NCI-H82 (cell line): ENCODE results near the gene SLC25A28.

ENCODE experiments used
- DNase-seq: peaks from one replicate; lab custom pipeline; 2025; lab: John Stamatoyannopoulos, UW

SLC25A28 gene, protein sequence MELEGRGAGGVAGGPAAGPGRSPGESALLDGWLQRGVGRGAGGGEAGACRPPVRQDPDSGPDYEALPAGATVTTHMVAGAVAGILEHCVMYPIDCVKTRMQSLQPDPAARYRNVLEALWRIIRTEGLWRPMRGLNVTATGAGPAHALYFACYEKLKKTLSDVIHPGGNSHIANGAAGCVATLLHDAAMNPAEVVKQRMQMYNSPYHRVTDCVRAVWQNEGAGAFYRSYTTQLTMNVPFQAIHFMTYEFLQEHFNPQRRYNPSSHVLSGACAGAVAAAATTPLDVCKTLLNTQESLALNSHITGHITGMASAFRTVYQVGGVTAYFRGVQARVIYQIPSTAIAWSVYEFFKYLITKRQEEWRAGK

DNA sequence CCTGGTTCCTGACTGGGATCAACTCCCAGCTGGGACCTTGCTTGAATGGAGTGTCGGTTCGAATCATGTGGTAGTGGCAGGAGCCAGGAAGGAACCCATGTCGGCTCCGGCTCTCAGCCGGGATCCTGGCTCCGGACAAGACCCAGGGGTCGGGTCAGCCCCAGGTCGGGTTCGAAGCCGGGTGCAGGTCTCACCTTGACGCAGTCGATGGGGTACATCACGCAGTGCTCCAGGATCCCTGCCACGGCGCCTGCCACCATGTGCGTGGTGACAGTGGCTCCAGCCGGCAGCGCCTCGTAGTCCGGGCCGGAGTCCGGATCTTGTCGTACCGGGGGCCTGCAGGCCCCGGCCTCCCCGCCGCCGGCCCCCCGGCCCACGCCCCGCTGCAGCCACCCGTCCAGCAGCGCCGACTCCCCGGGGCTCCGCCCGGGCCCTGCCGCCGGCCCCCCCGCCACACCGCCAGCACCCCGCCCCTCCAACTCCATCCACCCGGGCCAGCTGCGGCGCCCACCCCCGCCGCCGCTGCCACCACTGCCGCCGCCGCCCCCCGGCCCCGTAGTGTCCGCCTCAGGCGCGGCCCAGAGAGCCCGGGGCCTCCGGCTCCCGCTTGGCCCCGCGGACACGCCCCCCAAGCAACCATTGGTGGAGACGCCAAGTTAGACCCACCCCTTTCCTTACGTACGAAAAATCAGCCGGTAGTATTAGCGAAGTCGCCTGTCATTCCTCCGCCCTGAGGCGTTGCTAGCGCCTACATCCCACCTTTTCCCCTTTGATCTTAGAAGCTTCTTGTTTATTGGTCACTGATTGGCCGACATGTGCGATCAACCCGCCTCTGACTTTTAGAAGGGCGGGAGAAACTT lies at the start of gene SLC25A28:
Gene SLC25A28, minus strand, starts transcription at position 589 of the 860 bp plus-strand sequence. Its CDS starts 104 bp downstream, at position 485.
- DNase-seq, result peak; percentile 99

DNA sequence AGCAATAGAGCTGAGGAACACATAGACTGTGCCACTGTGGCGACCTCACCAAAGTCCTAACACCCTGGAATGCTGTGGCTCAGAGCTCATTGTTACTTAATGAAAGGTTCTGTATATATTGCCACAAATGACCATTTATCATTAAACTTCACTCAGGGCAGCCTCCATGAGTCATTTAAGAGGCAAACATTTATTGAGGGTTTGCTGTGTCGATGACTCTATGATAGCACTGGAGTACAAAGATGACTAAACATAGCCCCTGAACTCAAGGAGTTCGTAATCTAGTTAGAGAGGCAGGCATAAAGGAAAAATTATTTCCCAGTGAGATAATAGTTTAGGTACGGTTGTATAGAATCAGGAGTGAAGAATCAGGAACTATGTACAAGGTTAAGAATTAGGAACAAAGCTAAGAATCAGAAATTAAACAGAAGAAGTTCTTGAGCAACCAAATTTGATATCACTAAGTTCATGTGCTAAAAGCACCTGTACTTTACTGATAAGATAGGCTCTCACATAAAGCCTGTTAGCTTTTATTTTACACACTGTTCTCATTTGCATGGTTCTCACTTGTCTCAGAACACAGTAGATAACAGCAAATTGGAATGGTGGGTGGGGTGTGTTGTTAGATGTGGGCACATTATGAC lies 47.0 kb upstream of the SLC25A28 start:
- no peak for DNase-seq

DNA sequence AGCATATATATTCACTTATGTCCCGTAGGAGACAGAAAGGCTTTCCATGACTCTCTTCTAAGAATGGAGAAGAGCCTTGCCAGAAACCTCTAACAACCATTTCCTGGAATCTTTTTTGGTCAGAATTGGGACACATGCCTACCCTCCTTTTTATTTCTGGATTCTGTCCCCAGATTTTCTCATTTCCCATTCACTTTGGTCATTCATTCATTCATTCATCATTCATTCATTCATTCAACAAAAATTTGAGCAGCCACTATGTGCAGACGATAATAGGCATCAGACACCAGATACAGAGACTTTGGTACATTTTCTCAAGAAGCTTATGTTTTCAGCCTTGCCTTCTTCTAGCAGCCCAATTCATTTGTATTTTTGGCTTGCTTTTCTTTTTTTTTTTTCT lies 45.1 kb upstream of the SLC25A28 start:
- DNase-seq, result no peak

DNA sequence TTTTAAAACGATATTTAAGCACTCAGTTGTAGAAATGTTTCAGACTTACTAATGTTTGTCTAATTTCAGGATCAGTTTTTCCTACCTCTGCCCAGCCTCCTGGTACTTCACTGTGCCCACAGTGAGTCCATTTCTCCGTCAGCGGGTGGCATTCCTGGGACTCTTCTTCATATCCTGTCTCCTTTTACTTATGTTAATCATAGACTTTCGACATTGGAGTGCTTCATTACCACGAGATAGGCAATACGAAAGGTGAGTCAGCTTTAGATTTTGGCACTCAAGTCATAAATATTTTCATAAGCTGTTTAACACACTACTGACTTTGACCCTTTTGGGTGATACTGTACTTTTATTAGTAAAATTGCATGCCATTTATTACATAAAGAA lies 41.1 kb upstream of the SLC25A28 start:
- DNase-seq, result no peak

DNA sequence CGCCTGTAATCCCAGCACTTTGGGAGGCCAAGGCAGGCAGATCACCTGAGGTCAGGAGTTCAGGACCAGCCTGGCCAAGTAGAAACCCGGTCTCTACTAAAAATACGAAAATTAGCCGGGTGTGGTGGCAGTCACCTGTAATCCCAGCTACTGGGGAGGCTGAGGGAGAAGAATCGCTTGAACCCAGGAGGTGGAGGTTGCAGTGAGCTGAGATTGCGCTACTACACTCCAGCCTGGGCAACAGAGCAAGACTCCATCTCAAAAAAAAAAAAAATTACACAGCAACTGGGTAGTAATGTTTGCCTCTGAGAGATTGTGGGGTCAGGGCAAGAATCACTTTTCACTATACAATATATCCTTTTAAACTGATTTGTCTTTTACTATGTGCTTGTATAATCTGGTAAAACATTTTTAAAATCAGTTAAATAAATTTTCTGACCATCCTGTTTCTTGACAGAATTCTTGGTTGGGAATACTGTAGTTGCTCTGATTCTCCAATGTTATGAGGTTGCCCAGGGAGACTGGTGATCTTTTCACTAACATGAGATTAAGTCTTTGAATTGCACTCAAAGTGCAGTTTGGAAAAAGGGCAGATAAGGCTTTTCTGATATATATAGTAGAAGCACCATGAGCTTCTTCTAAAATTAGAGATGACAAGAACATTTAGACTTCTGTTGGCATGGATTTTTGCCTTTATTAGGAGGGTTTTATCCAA lies 40.6 kb upstream of the SLC25A28 start:
- DNase-seq, result no peak

DNA sequence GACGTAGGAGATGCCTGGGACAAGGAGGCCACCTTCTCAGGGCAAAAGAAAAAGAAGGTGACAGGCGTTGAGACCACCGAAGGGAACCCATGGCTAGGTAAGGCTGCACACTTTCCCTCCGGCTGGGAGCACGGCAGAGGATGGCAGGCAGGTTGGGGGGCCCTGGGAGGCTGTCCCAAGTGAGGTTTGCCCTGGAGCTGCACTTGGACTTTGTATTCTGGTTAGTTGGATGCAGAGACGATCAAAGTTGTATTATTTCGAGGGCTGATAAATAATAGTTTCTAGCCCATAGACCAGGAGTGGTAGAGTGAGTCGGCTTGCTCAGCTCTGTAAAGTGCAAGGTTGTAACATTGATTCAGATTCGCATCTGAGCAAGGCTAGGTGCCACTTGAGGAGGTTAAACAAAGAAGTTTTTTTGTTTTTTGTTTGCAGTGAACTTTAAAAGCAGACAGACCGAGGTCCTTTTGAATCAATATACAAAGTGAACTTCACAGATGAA lies 39.7 kb upstream of the SLC25A28 start:
- no peak for DNase-seq

DNA sequence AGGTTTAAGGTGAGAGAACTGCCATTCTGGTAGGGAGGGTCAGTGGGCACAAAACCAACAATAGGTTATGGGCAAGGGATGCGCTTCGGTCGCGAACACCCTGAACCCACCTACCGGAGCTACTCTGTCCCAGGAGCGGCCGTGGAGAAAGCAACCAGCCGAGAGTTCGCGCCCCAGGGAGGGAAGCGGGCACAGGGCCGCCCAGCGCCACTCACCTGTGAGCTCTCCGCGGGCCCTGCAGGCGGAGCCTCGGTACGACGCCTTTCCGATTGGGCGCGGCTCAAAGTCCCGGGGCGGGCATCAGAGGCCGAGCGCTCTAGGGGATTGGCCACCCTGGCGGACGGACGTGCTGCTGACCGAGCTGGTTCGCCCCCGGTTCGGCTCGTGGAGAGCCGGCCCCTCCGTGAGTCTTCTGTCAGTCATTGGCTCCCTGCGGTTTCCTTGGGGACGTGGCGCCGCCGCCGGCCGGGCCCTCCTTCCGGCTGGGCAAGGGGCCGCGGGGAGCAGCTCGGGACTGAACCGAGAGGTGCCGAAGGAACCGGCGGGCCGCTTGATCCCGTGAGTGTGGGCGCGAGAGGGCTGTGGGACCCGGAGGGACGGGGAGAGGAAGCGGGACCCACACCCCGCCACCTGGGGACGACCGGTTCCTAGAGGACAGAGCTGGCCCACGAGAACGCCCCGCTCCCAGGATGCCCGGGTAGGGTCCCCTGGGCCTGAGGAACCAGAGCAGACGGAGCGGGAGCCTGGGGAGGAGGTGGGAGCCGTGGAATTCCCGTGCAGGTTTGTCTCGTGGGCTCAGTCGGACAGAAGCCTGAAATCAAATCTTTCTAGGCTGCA lies 39.0 kb upstream of the SLC25A28 start, which contains the start of gene ENTPD7:
Gene ENTPD7, plus strand, starts transcription at position 479 of the 837 bp plus-strand sequence. CDS start 448 bp downstream, outside the sequence.
- peak; percentile 96 for DNase-seq

DNA sequence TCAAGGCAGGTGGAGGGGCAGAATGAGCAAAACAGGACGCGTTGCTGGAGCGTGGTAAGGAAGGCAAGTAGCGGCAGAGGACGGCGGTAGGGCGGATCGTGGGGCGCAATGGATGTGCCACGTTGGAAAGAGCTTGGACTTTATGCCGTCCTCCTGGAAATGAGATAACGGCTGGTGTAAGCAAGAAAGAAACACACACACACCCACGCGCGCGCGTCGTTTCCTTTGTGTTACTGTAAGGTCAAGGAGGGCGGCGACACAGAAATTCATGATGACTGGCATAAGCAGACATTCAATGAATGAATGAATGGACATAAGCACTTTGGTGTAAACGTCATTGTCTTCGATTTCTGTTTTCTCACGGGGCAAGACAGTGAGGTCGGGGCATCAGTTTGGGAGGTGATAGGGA lies 38.4 kb upstream of the SLC25A28 start:
- peak; percentile 40 for DNase-seq

DNA sequence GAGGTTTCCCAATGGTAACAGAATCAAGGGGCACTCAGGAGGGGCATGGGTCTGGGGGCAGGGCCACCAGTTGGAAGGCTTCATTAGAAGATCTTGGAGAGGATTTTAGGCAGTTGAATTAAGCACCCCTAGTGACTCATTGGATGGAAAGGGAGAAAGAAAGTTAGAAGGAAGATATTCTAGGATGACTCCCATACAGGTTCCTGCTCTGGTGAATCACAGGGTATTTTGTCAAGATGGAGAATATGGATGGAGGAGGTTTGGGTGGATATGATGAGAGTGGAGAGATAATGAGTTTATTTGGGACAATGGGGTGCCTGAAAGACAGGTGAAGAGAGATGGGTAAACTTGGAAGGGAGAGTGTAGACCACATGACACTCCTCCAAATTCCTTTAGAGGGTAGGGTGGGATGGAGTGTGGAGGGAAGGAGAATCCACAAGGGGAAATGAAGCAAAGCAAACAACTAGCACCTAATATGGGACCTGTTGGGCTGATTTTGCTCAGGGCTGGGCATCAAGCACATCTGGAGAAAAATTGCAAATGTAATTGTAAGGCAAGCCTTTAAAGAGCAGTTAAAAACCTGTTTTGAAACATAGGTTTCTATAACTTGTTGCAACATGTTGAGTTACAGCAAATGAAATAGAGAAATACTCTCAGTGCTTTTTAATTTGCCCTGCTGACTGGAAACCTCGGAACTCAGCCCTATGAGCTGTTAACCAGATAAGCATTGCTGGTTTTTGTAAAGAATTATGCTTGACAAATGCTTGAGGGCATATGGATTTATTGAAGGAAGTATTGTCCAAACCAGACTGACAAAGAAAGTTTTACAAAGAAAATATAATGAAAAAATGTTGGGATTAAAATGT lies 36.2 kb upstream of the SLC25A28 start:
- DNase-seq, result no peak

DNA sequence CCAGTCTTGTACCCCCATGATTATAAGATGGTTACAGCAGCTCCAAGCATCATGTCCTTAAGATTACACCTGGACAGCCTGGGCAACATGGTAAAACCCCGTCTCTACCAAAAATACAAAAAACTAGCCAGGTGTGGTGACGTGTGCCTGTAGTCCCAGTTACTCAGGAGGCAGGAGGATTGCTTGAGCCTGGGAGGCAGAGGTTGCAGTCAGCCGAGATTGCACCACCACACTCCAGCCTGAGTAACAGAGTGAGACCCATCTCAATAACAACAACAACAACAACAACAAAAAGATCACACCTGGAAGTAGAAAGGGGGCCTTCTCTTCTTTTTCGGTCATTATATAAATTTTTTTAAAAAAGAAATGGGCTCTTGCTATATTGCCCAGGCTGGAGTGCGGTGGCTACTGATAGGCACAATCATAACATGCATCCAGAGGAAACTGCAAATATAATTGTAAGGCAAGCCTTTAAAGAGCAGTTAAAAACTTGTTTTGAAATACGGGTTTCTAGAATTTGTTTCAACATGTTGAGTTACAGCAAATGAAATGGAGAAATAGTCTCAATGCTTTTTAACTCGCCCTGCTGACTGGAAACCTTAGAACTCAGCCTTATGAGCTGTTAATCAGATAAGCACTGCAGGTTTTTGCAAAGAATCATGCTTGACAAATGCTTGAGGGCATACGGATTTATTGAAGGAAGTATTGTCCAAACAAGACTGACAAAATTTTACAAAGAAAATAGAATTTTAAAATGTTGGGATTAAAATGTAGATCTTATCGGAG lies 34.3 kb upstream of the SLC25A28 start:
- no peak for DNase-seq

DNA sequence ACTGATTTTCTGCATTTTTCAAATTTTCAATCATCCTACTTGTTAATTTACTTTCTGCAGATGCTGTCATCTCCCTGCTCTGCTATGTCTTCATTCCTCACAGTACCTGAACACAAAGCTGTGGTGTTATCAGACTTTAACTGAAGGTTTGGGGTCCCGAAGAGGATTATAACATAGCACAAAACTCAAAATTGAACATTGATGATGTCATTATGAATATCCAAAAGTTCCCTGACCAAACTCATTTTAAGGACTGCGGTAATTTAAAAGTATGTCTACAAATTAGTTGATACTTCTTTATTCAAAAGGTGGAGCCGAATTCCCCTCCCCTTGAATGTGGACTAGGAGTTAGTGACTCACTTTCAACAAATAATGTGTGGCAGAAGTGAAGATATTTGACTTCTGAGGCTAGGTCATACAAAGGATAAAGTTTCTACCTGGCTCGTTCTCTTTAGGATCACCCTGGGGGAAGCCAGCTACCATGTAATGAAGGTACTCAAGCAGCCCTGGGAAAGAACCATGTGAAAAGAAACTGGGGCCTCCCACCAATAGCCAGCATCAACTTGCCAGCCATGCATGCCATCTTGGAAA lies 32.7 kb upstream of the SLC25A28 start:
- DNase-seq, result no peak

DNA sequence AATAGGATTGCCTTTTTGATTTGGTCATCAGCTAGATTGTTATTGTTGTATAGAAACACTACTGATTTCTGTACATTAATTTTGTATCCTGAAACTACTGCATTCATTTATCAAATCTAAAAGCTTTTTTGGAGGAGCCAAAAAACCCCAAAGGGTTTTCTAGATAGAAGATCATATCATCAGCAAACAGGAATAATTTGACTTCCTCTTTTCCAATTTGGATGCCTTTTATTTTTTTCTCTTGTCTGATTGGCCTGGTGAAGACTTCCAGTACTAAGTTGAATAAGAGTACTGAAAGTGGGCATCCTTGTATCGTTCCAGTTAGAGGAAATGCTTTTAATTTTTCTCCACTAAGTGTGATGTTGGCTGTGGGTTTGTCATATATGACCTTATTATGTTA lies 28.5 kb upstream of the SLC25A28 start:
- DNase-seq, result no peak

DNA sequence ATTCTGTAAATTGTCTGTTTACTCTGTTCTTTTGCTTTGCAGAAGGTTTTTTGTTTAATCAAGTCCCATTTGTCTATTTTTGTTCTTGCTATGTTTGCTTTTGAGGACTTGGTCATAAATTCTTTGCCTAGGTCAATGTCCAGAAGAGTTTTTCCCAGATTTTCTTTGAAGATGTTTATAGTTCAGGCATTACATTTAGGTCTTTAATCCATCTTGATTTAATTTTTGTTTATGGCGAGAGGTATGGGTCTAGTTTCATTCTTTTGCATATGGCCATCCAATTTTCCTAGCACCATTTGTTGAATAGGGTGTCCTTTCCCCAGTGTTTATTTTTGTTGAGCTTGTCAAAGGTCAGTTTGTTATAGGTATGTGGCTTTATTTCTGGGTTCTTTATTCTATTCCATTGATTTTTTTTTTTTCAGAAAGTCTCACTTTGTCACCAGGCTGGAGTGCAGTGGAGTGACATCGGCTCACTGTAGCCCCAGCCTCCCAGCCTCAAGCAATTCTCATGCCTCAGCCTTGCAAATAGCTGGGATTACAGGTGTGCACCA lies 27.4 kb upstream of the SLC25A28 start:
- no peak for DNase-seq

DNA sequence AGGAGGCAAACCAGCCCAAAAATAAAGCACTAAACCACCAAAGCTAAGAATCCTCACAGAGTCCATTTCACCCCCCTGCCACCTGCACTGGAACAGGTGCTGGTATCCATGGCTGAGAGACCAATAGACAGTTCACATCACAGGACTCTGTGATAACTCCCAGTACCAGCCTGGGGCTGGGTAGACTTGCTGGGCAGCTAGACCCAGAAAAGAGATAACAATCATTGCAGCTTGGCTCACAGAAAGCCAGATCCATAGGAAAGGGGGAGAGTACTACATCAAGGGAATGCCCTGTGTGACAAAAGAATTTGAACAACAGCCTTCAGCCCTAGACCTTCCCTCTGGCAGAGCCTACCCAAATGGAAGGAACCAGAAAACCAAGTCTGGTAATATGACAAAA lies 13.6 kb upstream of the SLC25A28 start:
- DNase-seq, result no peak

DNA sequence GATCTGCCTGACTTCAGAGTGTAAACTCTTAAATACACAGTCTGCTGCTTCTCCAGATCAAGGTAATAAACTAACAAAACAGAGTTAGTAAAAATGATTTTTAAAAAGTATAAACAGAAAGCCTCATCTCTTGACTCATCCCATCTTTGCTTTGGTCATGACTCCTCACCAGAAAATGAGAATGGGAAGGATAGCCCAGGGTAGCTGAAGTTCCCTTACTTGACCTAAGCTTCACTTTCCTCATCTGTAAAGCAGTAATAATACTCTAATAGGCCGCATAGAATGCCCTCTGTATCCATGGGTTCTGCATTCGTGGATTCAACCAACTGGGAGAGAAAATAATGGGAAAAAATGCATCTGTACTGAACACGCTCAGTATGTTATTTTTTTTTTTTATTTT lies 11.3 kb upstream of the SLC25A28 start:
- DNase-seq, result no peak

DNA sequence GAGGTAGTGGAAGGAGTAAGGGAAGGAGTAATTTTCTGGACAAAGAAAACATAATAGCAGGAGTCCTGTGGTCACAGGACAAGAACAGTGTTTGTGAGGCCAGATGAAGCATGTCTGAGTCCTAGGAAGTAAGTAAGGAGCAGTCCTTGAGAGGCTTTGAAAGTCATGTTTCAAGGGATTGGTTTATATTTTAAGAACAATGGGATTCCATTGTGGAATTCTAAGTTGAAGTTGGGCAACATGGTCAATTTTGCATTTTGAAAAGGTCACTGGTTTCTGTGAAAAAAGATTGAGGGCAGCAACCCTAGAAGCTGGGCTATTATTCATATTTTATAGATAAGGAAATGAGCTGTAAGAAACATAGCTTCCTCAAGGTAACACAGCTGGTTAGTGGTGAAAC lies 10.8 kb upstream of the SLC25A28 start:
- no peak for DNase-seq

DNA sequence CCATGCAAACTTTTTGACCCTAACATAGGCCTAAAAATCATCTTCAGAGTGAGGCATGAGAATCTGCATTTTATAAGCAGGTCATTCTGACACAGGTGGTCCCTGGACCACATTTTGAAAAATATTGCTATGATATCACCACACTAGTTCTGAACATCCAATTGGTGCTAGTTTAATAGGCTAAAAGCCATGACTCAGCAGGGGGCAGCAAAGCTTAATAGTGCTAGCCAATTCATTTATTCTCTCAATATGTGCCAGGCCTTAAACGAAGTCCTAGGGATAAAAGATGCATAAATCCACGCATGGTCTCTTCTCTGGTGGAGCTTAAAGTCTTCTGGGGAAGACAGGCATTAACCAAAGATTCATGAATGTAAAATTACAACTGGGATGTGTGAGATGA lies 10.2 kb upstream of the SLC25A28 start:
- peak; percentile 47 for DNase-seq

DNA sequence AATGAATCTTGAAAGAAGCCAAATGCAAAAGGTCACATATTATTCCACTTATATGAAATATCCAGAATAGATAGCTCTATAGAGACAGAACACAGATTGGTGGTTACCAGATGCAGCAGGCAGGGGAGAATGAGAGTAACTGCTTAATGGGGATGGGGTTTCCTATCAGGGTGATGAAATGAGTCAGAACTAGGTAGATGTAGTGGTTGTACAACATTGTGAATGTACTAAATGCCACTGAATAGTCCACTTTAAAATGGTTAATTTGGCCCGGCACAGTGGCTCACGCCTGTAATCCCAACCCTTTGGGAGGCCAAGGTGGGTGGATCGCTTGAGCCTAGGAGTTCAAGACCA lies 9.4 kb upstream of the SLC25A28 start:
- DNase-seq, result no peak
